Endometrial microvascular endothelial cells (primary cell): Measurements from ENCODE around the gene BICC1. TPM values are rescaled to one million over a fixed set of nuclear protein-coding genes. Genes with fewer than 3 reads are reported as not detected.

Source experiments
- in situ Hi-C: cut with HindIII; loops from 2 replicates; pipeline ENCODE4 v1.10.0; 2017; ENCODE audit warnings: low sequenced_read_pairs, low pct_unique_long_range_greater_than_20kb; ENCODE audit errors: inconsistent ontology term
- total RNA-seq: library from RNA; depleted of rRNA; stranded (reverse); fragments of >200 nt; gene quantifications from one replicate; pipeline ENCODE4 v1.2.3, GENCODE V29; 2015; ENCODE audit errors: inconsistent ontology term

Gene BICC1
- total RNA-seq, 1 donor from 2014 or later: not detected

- in situ Hi-C loops: no loop called here
Measured at GRCh38 chr10:58631715-58632114, 119.0 kb downstream of the BICC1 start.

- in situ Hi-C loops: no loop called here
Measured at GRCh38 chr10:58632216-58632615, 119.5 kb downstream of the BICC1 start.

GRCh38 chr10:58637352-58637751 is 124.7 kb downstream of the BICC1 start:
- in situ Hi-C loops: no loop called here

GRCh38 chr10:58638388-58638787 is 125.7 kb downstream of the BICC1 start:
- in situ Hi-C loops: no loop called here

- in situ Hi-C loops: no loop called here
Measured at GRCh38 chr10:58641095-58641531, 128.4 kb downstream of the BICC1 start.

GRCh38 chr10:58641708-58642107 is 129.0 kb downstream of the BICC1 start:
- in situ Hi-C loops: no loop called here

- in situ Hi-C loops: no loop called here
Measured at GRCh38 chr10:58642283-58642682, 129.6 kb downstream of the BICC1 start.

- in situ Hi-C loops: no loop called here
Measured at GRCh38 chr10:58642916-58643428, 130.3 kb downstream of the BICC1 start.

GRCh38 chr10:58644311-58644710 is 131.6 kb downstream of the BICC1 start:
- in situ Hi-C loops: no loop called here

- in situ Hi-C loops: no loop called here
Measured at GRCh38 chr10:58645416-58646146, 132.9 kb downstream of the BICC1 start.

- in situ Hi-C loops: no loop called here
Measured at GRCh38 chr10:58647376-58648112, 134.9 kb downstream of the BICC1 start.

GRCh38 chr10:58648131-58648530 is 135.5 kb downstream of the BICC1 start:
- in situ Hi-C loops: no loop called here

- in situ Hi-C loops: no loop called here
Measured at GRCh38 chr10:58651040-58651439, 138.4 kb downstream of the BICC1 start.

GRCh38 chr10:58651742-58652141 is 139.1 kb downstream of the BICC1 start:
- in situ Hi-C loops: no loop called here

- in situ Hi-C loops: no loop called here
Measured at GRCh38 chr10:58653139-58653538, 140.5 kb downstream of the BICC1 start.

- in situ Hi-C loops: no loop called here
Measured at GRCh38 chr10:58660575-58661255, 148.0 kb downstream of the BICC1 start.

GRCh38 chr10:58661336-58661735 is 148.7 kb downstream of the BICC1 start:
- in situ Hi-C loops: no loop called here

GRCh38 chr10:58661902-58662301 is 149.2 kb downstream of the BICC1 start:
- in situ Hi-C loops: no loop called here

GRCh38 chr10:58662314-58662713 is 149.6 kb downstream of the BICC1 start:
- in situ Hi-C loops: no loop called here

- in situ Hi-C loops: no loop called here
Measured at GRCh38 chr10:58665361-58665760, 152.7 kb downstream of the BICC1 start.
